RWPE1 (cell line): ENCODE results near the gene IQCH.

Experiments
- CTCF ChIA-PET: fragments of 350-600 bp; sonication (Branson Sonifier 250); formaldehyde crosslinking; extraction: SDS; loops from one replicate; lab custom pipeline; 2021; lab: Yijun Ruan, JAX
- POLR2A ChIA-PET: fragments of 400-600 bp; formaldehyde crosslinking; extraction: SDS; loops from one replicate; lab custom pipeline; 2020; ENCODE audit warnings: antibody characterized with exemption; ENCODE audit not compliant: low non-redundant PET; lab: Yijun Ruan, JAX
- DNase-seq: peaks from one replicate; pipeline ENCODE4 v3.0.0; 2012; ENCODE audit warnings: low spot score
- H3K27ac ChIP-seq: fragments of 450-650 bp; 2 replicates; pipeline ENCODE4 v1.5.1; 2017
- CTCF ChIP-seq: fragments of 450-650 bp; conservative IDR thresholded peaks from 2 replicates; pipeline ENCODE4 v1.5.1; 2017; ENCODE audit warnings: low read depth, mild to moderate bottlenecking

Gene IQCH

GRCh38 chr15:67369359-67369998 is 114.9 kb downstream of the IQCH start:
- no peak for DNase-seq
- H3K27ac ChIP-seq, result no peak overlapping the region
- CTCF ChIA-PET, result no interaction called here
- POLR2A ChIA-PET, result no interaction called here
- TF ChIP-seq CTCF, result no peak

- TF ChIP-seq CTCF, result no peak
- ChIA-PET POLR2A (no interaction called here), CTCF (no interaction called here)
- H3K27ac ChIP-seq, result no peak overlapping the region
- DNase-seq, result no peak
Measured at GRCh38 chr15:67370206-67370954, 115.8 kb downstream of the IQCH start.

- ChIA-PET POLR2A (no interaction called here), CTCF (interaction anchor here (0.6 kb wide), 1 partner anchor 128 kb away, joined by 3 read pairs; no protein-coding TSS in a partner anchor)
- DNase-seq, result no peak
- H3K27ac ChIP-seq, result no peak overlapping the region
- TF ChIP-seq CTCF, result no peak
Measured at GRCh38 chr15:67372543-67372942, 118.0 kb downstream of the IQCH start.

GRCh38 chr15:67372986-67373675 is 118.5 kb downstream of the IQCH start:
- CTCF ChIA-PET, result interaction anchor here (0.6 kb wide), 1 partner anchor 128 kb away, joined by 3 read pairs; no protein-coding TSS in a partner anchor
- POLR2A ChIA-PET, result no interaction called here
- H3K27ac ChIP-seq, result no peak overlapping the region
- TF ChIP-seq CTCF, result no peak
- no peak for DNase-seq

- ChIA-PET CTCF (no interaction called here), POLR2A (no interaction called here)
- H3K27ac ChIP-seq, result no peak overlapping the region
- DNase-seq, result no peak
- no peak for TF ChIP-seq CTCF
Measured at GRCh38 chr15:67373971-67374370, 119.4 kb downstream of the IQCH start.

GRCh38 chr15:67379530-67379929 is 124.9 kb downstream of the IQCH start:
- POLR2A ChIA-PET, result no interaction called here
- CTCF ChIA-PET, result no interaction called here
- no peak overlapping the region for H3K27ac ChIP-seq
- no peak for TF ChIP-seq CTCF
- no peak for DNase-seq
